Activated T-helper 1 cell treated with anti-CD3 and anti-CD28 coated beads, Interleukin-12 subunit alpha, Interleukin-12 subunit beta, Interleukin-2, Interleukin-4 antibody, amounts not matched to agents 30 ng/mL and 10 ng/mL and 1 ng/mL, durations not matched to agents 14 hours and 24 hours and 36 hours (primary cell): Measurements from ENCODE around the gene FOXL1. TPM values are rescaled to one million over a fixed set of nuclear protein-coding genes. Genes with fewer than 3 reads are reported as not detected.
"Not testable (repeated sequence)": the region's sequence is repeated elsewhere in the genome, so short reads cannot be mapped to it uniquely, and the experiment has no call there.

ENCODE experiments used
- DNase-seq: peaks from one replicate; pipeline ENCODE4 v3.0.0; 2021; ENCODE audit warnings: low spot score
- H3K27ac Mint-ChIP-seq: one replicate; pipeline ENCODE4 v1.8.0; 2021; ENCODE audit warnings: mild to moderate bottlenecking, mixed read lengths
- H3K27me3 Mint-ChIP-seq: one replicate; pipeline ENCODE4 v1.8.0; 2022; ENCODE audit warnings: mild to moderate bottlenecking, moderate library complexity, mixed read lengths; ENCODE audit not compliant: insufficient read depth
- H3K36me3 Mint-ChIP-seq: one replicate; pipeline ENCODE4 v1.8.0; 2021; ENCODE audit warnings: low read depth, mixed read lengths
- H3K4me1 Mint-ChIP-seq: one replicate; pipeline ENCODE4 v1.8.0; 2021; ENCODE audit warnings: low read depth, mixed read lengths
- H3K4me3 Mint-ChIP-seq: one replicate; pipeline ENCODE4 v1.8.0; 2021; ENCODE audit warnings: mild to moderate bottlenecking, moderate library complexity, mixed read lengths
- H3K9me3 Mint-ChIP-seq: one replicate; pipeline ENCODE4 v1.8.0; 2021; ENCODE audit warnings: mixed read lengths
- intact Hi-C: fragments of 100-400 bp; cut with micrococcal nuclease; formaldehyde crosslinking; loops from one replicate; pipeline ENCODE4 v1.15.1; 2024
- total RNA-seq: library from RNA; stranded (reverse); gene quantifications from 2 replicates; pipeline ENCODE4 v1.2.3, GENCODE V29; 2022

FOXL1 gene
- total RNA-seq, 1 donor from 2014 or later = not detected

GRCh38 chr16:86584726-86585721 is 6.7 kb downstream of the FOXL1 start:
- H3K4me1 Mint-ChIP-seq = no peaks in the 10 kb centered on the region
- intact Hi-C loops = no loop called here
- DNase-seq = no peak
- H3K27me3 Mint-ChIP-seq = peaks cover 17% of the 10 kb centered on the region
- H3K9me3 Mint-ChIP-seq = no peaks in the 10 kb centered on the region
- no peak overlapping the region for H3K4me3 Mint-ChIP-seq
- H3K27ac Mint-ChIP-seq = no peak overlapping the region
- no peaks in the 10 kb centered on the region for H3K36me3 Mint-ChIP-seq

- Mint-ChIP-seq H3K4me3 (no peak overlapping the region), H3K9me3 (no peaks in the 10 kb centered on the region), H3K27me3 (peaks cover 9% of the 10 kb centered on the region), H3K36me3 (no peaks in the 10 kb centered on the region), H3K27ac (no peak overlapping the region), H3K4me1 (no peaks in the 10 kb centered on the region)
- no peak for DNase-seq
- intact Hi-C loops = no loop called here
Measured at GRCh38 chr16:86585821-86586611, 7.7 kb downstream of the FOXL1 start.

- Mint-ChIP-seq H3K4me1 (no peaks in the 10 kb centered on the region), H3K27me3 (peaks cover 3% of the 10 kb centered on the region), H3K9me3 (no peaks in the 10 kb centered on the region), H3K27ac (no peak overlapping the region), H3K36me3 (no peaks in the 10 kb centered on the region), H3K4me3 (no peak overlapping the region)
- intact Hi-C loops = no loop called here
- no peak for DNase-seq
Measured at GRCh38 chr16:86587487-86587886, 9.1 kb downstream of the FOXL1 start.

GRCh38 chr16:86587955-86588354 is 9.6 kb downstream of the FOXL1 start:
- H3K27ac Mint-ChIP-seq, H3K27me3 Mint-ChIP-seq, H3K4me1 Mint-ChIP-seq, intact Hi-C loops, H3K9me3 Mint-ChIP-seq, H3K36me3 Mint-ChIP-seq, DNase-seq, H3K4me3 Mint-ChIP-seq: not testable (repeated sequence)

GRCh38 chr16:86590501-86591144 is 12.3 kb downstream of the FOXL1 start:
- Mint-ChIP-seq H3K36me3 (no peaks in the 10 kb centered on the region), H3K9me3 (no peaks in the 10 kb centered on the region), H3K4me3 (no peak overlapping the region), H3K27me3 (peaks cover 15% of the 10 kb centered on the region), H3K4me1 (no peaks in the 10 kb centered on the region), H3K27ac (no peak overlapping the region)
- no peak for DNase-seq
- intact Hi-C loops = no loop called here

- Mint-ChIP-seq H3K36me3 (no peaks in the 10 kb centered on the region), H3K9me3 (no peaks in the 10 kb centered on the region), H3K4me3 (no peak overlapping the region), H3K27ac (no peak overlapping the region), H3K27me3 (peaks cover 15% of the 10 kb centered on the region), H3K4me1 (no peaks in the 10 kb centered on the region)
- intact Hi-C loops = no loop called here
- no peak for DNase-seq
Measured at GRCh38 chr16:86591270-86591669, 12.9 kb downstream of the FOXL1 start.

GRCh38 chr16:86593913-86594620 is 15.7 kb downstream of the FOXL1 start:
- no peak for DNase-seq
- Mint-ChIP-seq H3K4me1 (no peaks in the 10 kb centered on the region), H3K9me3 (no peaks in the 10 kb centered on the region), H3K27me3 (peaks cover 21% of the 10 kb centered on the region), H3K27ac (no peak overlapping the region), H3K36me3 (no peaks in the 10 kb centered on the region), H3K4me3 (no peak overlapping the region)
- intact Hi-C loops = no loop called here

- no peak overlapping the region for H3K4me3 Mint-ChIP-seq
- DNase-seq = no peak
- H3K4me1 Mint-ChIP-seq = no peaks in the 10 kb centered on the region
- H3K9me3 Mint-ChIP-seq = no peaks in the 10 kb centered on the region
- intact Hi-C loops = no loop called here
- no peak overlapping the region for H3K27ac Mint-ChIP-seq
- no peaks in the 10 kb centered on the region for H3K36me3 Mint-ChIP-seq
- peaks cover 24% of the 10 kb centered on the region for H3K27me3 Mint-ChIP-seq
Measured at GRCh38 chr16:86594721-86595120, 16.4 kb downstream of the FOXL1 start.

- no peaks in the 10 kb centered on the region for H3K4me1 Mint-ChIP-seq
- H3K9me3 Mint-ChIP-seq = no peaks in the 10 kb centered on the region
- no peak overlapping the region for H3K4me3 Mint-ChIP-seq
- no peak overlapping the region for H3K27ac Mint-ChIP-seq
- H3K36me3 Mint-ChIP-seq = no peaks in the 10 kb centered on the region
- intact Hi-C loops = no loop called here
- peaks cover 30% of the 10 kb centered on the region for H3K27me3 Mint-ChIP-seq
- DNase-seq = no peak
Measured at GRCh38 chr16:86595983-86596605, 17.7 kb downstream of the FOXL1 start.

GRCh38 chr16:86597126-86597879 is 19.0 kb downstream of the FOXL1 start:
- DNase-seq = no peak
- peaks cover 30% of the 10 kb centered on the region for H3K27me3 Mint-ChIP-seq
- no peaks in the 10 kb centered on the region for H3K4me1 Mint-ChIP-seq
- intact Hi-C loops = no loop called here
- no peak overlapping the region for H3K27ac Mint-ChIP-seq
- no peak overlapping the region for H3K4me3 Mint-ChIP-seq
- no peaks in the 10 kb centered on the region for H3K9me3 Mint-ChIP-seq
- no peaks in the 10 kb centered on the region for H3K36me3 Mint-ChIP-seq

GRCh38 chr16:86597880-86598606 is 19.7 kb downstream of the FOXL1 start:
- H3K27ac Mint-ChIP-seq = no peak overlapping the region

More at GRCh38 chr16:86597880-86598606, 19.7 kb downstream of the FOXL1 start:
- Mint-ChIP-seq H3K4me3 (no peak overlapping the region), H3K9me3 (no peaks in the 10 kb centered on the region), H3K4me1 (no peaks in the 10 kb centered on the region), H3K36me3 (no peaks in the 10 kb centered on the region), H3K27me3 (peaks cover 27% of the 10 kb centered on the region)
- no peak for DNase-seq
- intact Hi-C loops = no loop called here
